MM.1S (cell line): ENCODE results near the gene PDE6A.

Experiments used
- DNase-seq: peaks from one replicate; pipeline ENCODE4 v3.0.0-alpha.2; 2015
- H2AFZ ChIP-seq: fragments of 300-600 bp; sonication (generic); 2 replicates; pipeline ENCODE4 v1.6.0; 2016; ENCODE audit warnings: antibody characterized with exemption, low read length
- H3F3A ChIP-seq: fragments of 300-600 bp; sonication (generic); 2 replicates; pipeline ENCODE4 v1.6.1; 2016; ENCODE audit warnings: mild to moderate bottlenecking, antibody characterized with exemption, low read length, moderate library complexity, mixed read lengths; ENCODE audit not compliant: insufficient read depth
- H3K27ac ChIP-seq: fragments of 300-600 bp; sonication (generic); 2 replicates; pipeline ENCODE4 v1.5.1; 2016; ENCODE audit warnings: mild to moderate bottlenecking, low read length
- H3K27me3 ChIP-seq: fragments of 300-600 bp; sonication (generic); replicated peaks from 2 replicates; pipeline ENCODE4 v1.6.0; 2016; ENCODE audit warnings: low read length; ENCODE audit not compliant: insufficient read depth
- H3K36me3 ChIP-seq: fragments of 300-600 bp; sonication (generic); replicated peaks from 2 replicates; pipeline ENCODE4 v1.6.1; 2016; ENCODE audit warnings: mild to moderate bottlenecking, low read length, mixed read lengths; ENCODE audit not compliant: insufficient read depth
- H3K4me1 ChIP-seq: fragments of 300-600 bp; sonication (generic); 2 replicates; pipeline ENCODE4 v1.6.1; 2016; ENCODE audit warnings: low read length, mixed read lengths
- H3K4me2 ChIP-seq: fragments of 300-600 bp; sonication (generic); 2 replicates; pipeline ENCODE4 v1.6.0; 2016; ENCODE audit warnings: low read depth, low read length
- H3K4me3 ChIP-seq: fragments of 300-600 bp; sonication (generic); 2 replicates; pipeline ENCODE4 v1.5.1; 2016; ENCODE audit warnings: low read length, mixed read lengths
- H3K79me2 ChIP-seq: fragments of 300-600 bp; sonication (generic); 2 replicates; pipeline ENCODE4 v1.6.1; 2016; ENCODE audit warnings: mixed run types, low read length, mixed read lengths
- H3K9ac ChIP-seq: fragments of 300-600 bp; sonication (generic); 2 replicates; pipeline ENCODE4 v1.6.1; 2016; ENCODE audit warnings: low read length, mixed read lengths
- H3K9me2 ChIP-seq: fragments of 300-600 bp; sonication (generic); replicated peaks from 2 replicates; pipeline ENCODE4 v1.6.1; 2016; ENCODE audit warnings: mild to moderate bottlenecking, low read length, mixed read lengths; ENCODE audit not compliant: insufficient read depth
- H3K9me3 ChIP-seq: fragments of 300-600 bp; sonication (generic); replicated peaks from 2 replicates; pipeline ENCODE4 v1.6.1; 2016; ENCODE audit warnings: mild to moderate bottlenecking, low read length, mixed read lengths; ENCODE audit not compliant: insufficient read depth
- H4K20me1 ChIP-seq: fragments of 300-600 bp; sonication (generic); 2 replicates; pipeline ENCODE4 v1.6.1; 2016; ENCODE audit warnings: mild to moderate bottlenecking, low read length, moderate library complexity, mixed read lengths; ENCODE audit not compliant: insufficient read depth
- EZH2 ChIP-seq: fragments of 300-600 bp; sonication (generic); optimal IDR thresholded peaks from 2 replicates; pipeline ENCODE3; 2017; ENCODE audit warnings: low read depth, mild to moderate bottlenecking, antibody characterized with exemption, low read length, mixed read lengths
- EZH2phosphoT487 ChIP-seq: fragments of 300-600 bp; sonication (generic); IDR thresholded peaks from 2 replicates; pipeline ENCODE4 v1.6.1; 2018; ENCODE audit warnings: antibody characterized with exemption, low read length
- TF ChIP-seq, protein P1 (sequence below): fragments of 300-600 bp; sonication (generic); IDR thresholded peaks from 2 replicates; pipeline ENCODE4 v1.5.1; 2016; ENCODE audit warnings: antibody characterized with exemption, low read length, mixed read lengths

The PDE6A gene

DNA sequence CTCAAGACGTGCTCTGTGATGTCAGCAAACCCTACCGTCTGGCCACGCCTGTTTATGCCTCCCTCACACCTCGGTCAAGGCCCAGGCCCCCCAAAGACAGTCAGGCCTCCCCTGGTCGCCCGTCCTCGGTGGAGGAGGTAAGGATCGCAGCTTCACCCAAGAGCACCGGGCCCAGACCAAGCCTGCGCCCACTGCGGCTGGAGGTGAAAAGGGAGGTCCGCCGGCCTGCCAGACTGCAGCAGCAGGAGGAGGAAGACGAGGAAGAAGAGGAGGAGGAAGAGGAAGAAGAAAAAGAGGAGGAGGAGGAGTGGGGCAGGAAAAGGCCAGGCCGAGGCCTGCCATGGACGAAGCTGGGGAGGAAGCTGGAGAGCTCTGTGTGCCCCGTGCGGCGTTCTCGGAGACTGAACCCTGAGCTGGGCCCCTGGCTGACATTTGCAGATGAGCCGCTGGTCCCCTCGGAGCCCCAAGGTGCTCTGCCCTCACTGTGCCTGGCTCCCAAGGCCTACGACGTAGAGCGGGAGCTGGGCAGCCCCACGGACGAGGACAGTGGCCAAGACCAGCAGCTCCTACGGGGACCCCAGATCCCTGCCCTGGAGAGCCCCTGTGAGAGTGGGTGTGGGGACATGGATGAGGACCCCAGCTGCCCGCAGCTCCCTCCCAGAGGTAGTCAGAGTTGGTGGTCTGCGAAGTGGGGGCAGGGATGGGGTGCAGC lies 111.3 kb downstream of the PDE6A start:
- Histone ChIP-seq H3K9ac (no peak overlapping the region), H3K4me1 (no peaks in the 10 kb centered on the region), H4K20me1 (no peaks in the 10 kb centered on the region), H3K4me2 (no peak overlapping the region), H3F3A (no peaks in the 10 kb centered on the region), H3K36me3 (no peaks in the 10 kb centered on the region), H3K27ac (no peak overlapping the region), H3K9me3 (no peaks in the 10 kb centered on the region), H3K9me2 (no peaks in the 10 kb centered on the region), H2AFZ (no peak overlapping the region), H3K79me2 (no peaks in the 10 kb centered on the region), H3K27me3 (no peaks in the 10 kb centered on the region), H3K4me3 (no peak overlapping the region)
- no peak for DNase-seq
- TF ChIP-seq EZH2phosphoT487 (no peak), EZH2 (no peak)
- TF ChIP-seq, protein P1, sequence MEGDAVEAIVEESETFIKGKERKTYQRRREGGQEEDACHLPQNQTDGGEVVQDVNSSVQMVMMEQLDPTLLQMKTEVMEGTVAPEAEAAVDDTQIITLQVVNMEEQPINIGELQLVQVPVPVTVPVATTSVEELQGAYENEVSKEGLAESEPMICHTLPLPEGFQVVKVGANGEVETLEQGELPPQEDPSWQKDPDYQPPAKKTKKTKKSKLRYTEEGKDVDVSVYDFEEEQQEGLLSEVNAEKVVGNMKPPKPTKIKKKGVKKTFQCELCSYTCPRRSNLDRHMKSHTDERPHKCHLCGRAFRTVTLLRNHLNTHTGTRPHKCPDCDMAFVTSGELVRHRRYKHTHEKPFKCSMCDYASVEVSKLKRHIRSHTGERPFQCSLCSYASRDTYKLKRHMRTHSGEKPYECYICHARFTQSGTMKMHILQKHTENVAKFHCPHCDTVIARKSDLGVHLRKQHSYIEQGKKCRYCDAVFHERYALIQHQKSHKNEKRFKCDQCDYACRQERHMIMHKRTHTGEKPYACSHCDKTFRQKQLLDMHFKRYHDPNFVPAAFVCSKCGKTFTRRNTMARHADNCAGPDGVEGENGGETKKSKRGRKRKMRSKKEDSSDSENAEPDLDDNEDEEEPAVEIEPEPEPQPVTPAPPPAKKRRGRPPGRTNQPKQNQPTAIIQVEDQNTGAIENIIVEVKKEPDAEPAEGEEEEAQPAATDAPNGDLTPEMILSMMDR: no peak

DNA sequence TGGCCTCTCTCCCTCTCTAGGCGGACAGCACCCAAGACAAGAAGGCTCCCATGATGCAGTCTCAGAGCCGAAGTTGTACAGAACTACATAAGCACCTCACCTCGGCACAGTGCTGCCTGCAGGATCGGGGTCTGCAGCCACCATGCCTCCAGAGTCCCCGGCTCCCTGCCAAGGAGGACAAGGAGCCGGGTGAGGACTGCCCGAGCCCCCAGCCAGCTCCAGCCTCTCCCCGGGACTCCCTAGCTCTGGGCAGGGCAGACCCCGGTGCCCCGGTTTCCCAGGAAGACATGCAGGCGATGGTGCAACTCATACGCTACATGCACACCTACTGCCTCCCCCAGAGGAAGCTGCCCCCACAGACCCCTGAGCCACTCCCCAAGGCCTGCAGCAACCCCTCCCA lies 112.0 kb downstream of the PDE6A start:
- H3K27ac ChIP-seq: no peak overlapping the region
- no peak overlapping the region for H3K4me2 ChIP-seq
- no peaks in the 10 kb centered on the region for H3K36me3 ChIP-seq
- no peaks in the 10 kb centered on the region for H3K9me3 ChIP-seq
- no peaks in the 10 kb centered on the region for H3K9me2 ChIP-seq
- no peaks in the 10 kb centered on the region for H4K20me1 ChIP-seq
- H2AFZ ChIP-seq: no peak overlapping the region
- H3K4me1 ChIP-seq: no peaks in the 10 kb centered on the region
- H3K9ac ChIP-seq: no peak overlapping the region
- TF ChIP-seq, protein P1: no peak
- no peak for TF ChIP-seq EZH2phosphoT487
- no peak for TF ChIP-seq EZH2
- no peak overlapping the region for H3K4me3 ChIP-seq
- no peaks in the 10 kb centered on the region for H3F3A ChIP-seq
- no peaks in the 10 kb centered on the region for H3K79me2 ChIP-seq
- no peak for DNase-seq
- no peaks in the 10 kb centered on the region for H3K27me3 ChIP-seq

DNA sequence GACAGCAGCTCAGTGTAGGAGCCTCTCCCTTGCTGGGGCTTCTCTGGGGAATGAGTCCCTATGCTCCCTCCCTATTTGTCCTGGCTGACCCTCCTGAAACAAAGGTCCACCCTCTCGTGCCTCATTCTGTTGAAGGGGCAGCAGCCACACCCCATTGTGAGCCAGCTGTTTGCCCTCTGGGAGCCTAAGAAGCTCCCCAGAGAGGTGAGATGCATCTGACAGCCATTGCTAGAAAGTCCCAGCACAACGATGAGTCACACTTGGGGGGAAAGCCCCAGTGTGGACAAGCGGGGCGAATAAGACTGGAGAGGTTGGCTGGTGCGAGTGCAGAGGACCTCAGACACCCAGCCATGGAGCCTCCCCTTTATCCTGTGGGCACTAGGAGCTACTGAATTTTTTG lies 113.1 kb downstream of the PDE6A start:
- Histone ChIP-seq H3K9me3 (no peaks in the 10 kb centered on the region), H3K4me3 (no peak overlapping the region), H4K20me1 (no peaks in the 10 kb centered on the region), H3K27ac (no peak overlapping the region), H3F3A (no peaks in the 10 kb centered on the region), H3K9ac (no peak overlapping the region), H3K79me2 (no peaks in the 10 kb centered on the region), H3K4me1 (no peaks in the 10 kb centered on the region), H3K4me2 (no peak overlapping the region), H3K9me2 (no peaks in the 10 kb centered on the region), H3K27me3 (no peaks in the 10 kb centered on the region), H2AFZ (no peak overlapping the region), H3K36me3 (no peaks in the 10 kb centered on the region; the same call in 1 of the 2 replicates)
- DNase-seq: no peak
- TF ChIP-seq EZH2phosphoT487 (no peak), EZH2 (no peak)
- TF ChIP-seq, protein P1: no peak
